ENCODE measurements around the gene RAPGEF3.

RAPGEF3 gene

DNA sequence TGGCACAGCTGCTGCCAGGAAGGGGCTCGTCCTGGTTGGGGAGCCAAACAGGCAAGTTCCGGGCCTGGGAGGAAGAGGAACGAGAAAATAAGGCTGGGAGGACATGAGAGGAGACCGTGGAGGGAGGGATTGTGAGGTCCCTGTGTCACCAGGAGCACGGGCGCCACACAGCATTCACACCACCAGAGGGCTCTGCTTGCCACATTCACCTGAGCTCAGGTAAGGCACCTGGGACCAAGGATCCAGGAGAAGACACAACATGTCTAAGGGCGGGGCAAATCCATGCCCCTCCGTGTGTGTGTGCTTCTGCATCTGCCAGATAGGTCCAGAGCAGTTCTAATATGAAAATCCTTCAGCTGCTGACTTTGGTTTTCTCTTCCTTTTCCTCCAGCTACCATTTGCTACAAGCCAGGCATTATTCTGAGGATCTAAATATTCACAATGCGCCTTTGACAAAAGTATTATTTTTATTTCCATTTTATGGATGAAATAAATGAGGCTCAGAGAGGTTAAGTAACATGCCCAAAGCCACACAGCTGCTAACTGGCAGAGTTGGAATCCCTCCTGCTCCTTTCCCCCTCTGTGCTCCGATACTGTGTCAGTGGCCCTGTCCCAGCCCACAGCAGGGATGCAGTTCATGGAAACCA is 14.6 kb downstream of the RAPGEF3 start:
- H3K36me3 ChIP-seq (ENCODE audit: insufficient read depth, insufficient read length, low read length), result no peaks in the 10 kb centered on the region
- TF ChIP-seq SUZ12 (IDR thresholded peaks at IDR 0.05; ENCODE audit: extremely low read depth, insufficient read depth, insufficient read length) (no peak), YY1 (IDR thresholded peaks at IDR 0.05; ENCODE audit: insufficient read depth, insufficient read length) (no peak), ZNF274 (IDR thresholded peaks at IDR 0.05; ENCODE audit: low read depth, low read length) (no peak)
- H3K4me1 ChIP-seq (ENCODE audit: insufficient read depth, insufficient read length), result peaks cover 20% of the 10 kb centered on the region
- H3K9ac ChIP-seq (ENCODE audit: insufficient read length, low read depth), result no peak overlapping the region
- H3K4me3 ChIP-seq (ENCODE audit: insufficient read length, low read depth), result no peak overlapping the region
- no peak for DNase-seq (ENCODE audit: low read depth, low spot score)
- no peaks in the 10 kb centered on the region for H3K9me3 ChIP-seq (ENCODE audit: insufficient read depth, low read length)
- peaks cover 3% of the 10 kb centered on the region for H3K27me3 ChIP-seq (ENCODE audit: insufficient read depth, insufficient read length)

DNA sequence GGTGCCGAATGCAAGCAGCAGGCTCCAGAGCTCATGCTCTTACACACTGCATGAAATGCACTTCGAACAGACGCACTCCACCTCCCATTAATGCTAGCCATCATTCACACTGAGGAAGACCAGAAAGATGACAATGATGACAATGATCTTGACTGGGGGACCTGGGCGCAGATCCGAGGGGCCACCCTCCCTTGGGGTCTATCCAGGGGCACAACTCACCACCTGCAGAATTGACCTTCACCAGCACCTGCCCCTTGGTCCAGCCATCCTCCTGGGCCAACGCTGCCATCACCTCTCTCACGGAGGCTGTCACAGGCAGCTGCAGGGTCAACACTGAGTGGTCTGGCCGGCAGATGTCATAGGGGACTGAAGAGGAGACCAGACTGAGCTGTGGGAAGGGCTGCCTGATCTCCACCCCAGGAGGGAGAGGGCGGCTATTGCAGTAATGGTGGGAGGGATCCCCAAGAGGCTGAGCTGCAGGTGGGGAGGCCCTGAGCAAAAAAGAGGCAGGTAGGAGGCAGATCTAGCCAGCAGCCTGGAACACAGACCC is 15.3 kb downstream of the RAPGEF3 start:
- no peak for DNase-seq (ENCODE audit: low read depth, low spot score)
- Histone ChIP-seq H3K36me3 (ENCODE audit: insufficient read depth, insufficient read length, low read length) (no peaks in the 10 kb centered on the region), H3K9me3 (ENCODE audit: insufficient read depth, low read length) (no peaks in the 10 kb centered on the region), H3K4me1 (ENCODE audit: insufficient read depth, insufficient read length) (peaks cover 20% of the 10 kb centered on the region), H3K27me3 (ENCODE audit: insufficient read depth, insufficient read length) (peaks cover 3% of the 10 kb centered on the region), H3K4me3 (ENCODE audit: insufficient read length, low read depth) (no peak overlapping the region), H3K9ac (ENCODE audit: insufficient read length, low read depth) (no peak overlapping the region)
- TF ChIP-seq YY1 (IDR thresholded peaks at IDR 0.05; ENCODE audit: insufficient read depth, insufficient read length) (no peak), SUZ12 (IDR thresholded peaks at IDR 0.05; ENCODE audit: extremely low read depth, insufficient read depth, insufficient read length) (no peak), ZNF274 (IDR thresholded peaks at IDR 0.05; ENCODE audit: low read depth, low read length) (no peak)

DNA sequence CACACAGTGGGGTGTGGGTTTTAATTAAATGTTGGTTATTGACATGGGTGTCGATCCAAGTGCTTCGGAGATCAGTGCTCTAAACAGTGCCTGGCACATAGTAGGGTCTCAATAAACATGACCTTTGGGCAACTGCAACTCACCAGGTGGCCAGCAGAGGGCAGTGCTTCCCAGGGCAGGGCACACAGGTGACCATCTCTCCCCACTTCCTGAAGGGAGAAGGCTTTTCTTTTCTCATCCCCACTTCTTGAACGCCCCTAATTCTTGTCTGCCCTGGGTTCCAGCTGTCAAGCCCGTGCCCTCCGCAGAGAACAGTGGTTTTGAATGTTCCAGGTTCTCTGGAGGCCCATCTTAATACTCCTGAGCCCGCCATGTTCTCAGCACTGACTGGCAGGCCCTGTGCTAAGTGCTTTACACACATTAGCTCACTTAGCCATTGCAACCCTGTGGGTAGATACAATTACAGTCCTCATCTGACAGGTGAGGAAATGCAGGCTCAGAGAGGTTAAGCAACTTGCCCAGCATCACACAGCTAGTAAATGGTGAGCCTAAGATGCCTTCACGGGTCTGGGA is 16.3 kb downstream of the RAPGEF3 start:
- DNase-seq (ENCODE audit: low read depth, low spot score), result peak; percentile 43
- no peaks in the 10 kb centered on the region for H3K9me3 ChIP-seq (ENCODE audit: insufficient read depth, low read length)
- H3K9ac ChIP-seq (ENCODE audit: insufficient read length, low read depth), result no peak overlapping the region
- no peaks in the 10 kb centered on the region for H3K36me3 ChIP-seq (ENCODE audit: insufficient read depth, insufficient read length, low read length)
- H3K4me3 ChIP-seq (ENCODE audit: insufficient read length, low read depth), result no peak overlapping the region
- H3K27me3 ChIP-seq (ENCODE audit: insufficient read depth, insufficient read length), result peaks cover 3% of the 10 kb centered on the region
- H3K4me1 ChIP-seq (ENCODE audit: insufficient read depth, insufficient read length), result peaks cover 20% of the 10 kb centered on the region
- TF ChIP-seq YY1 (IDR thresholded peaks at IDR 0.05; ENCODE audit: insufficient read depth, insufficient read length) (no peak), ZNF274 (IDR thresholded peaks at IDR 0.05; ENCODE audit: low read depth, low read length) (no peak), SUZ12 (IDR thresholded peaks at IDR 0.05; ENCODE audit: extremely low read depth, insufficient read depth, insufficient read length) (no peak)

DNA sequence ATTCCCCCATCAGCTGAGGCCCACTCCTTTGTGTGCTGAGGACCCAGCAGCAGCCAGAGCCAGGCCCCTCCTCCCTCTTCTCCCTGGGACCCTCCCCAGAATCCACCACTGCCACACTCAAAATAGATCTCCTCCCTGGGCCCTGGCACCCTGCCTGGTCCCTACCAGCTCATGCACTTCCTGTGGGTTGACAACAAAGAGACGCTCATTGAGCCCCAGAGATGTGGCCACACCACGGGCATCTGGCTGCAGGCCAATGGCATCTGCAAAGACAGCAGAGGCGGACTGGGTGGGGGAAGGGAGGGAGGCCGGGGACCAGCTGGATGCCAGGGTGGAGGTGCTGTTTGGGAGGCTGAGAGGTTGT is 17.4 kb downstream of the RAPGEF3 start:
- H3K9ac ChIP-seq (ENCODE audit: insufficient read length, low read depth), result no peak overlapping the region
- H3K27me3 ChIP-seq (ENCODE audit: insufficient read depth, insufficient read length), result peaks cover 3% of the 10 kb centered on the region
- TF ChIP-seq SUZ12 (IDR thresholded peaks at IDR 0.05; ENCODE audit: extremely low read depth, insufficient read depth, insufficient read length) (no peak), YY1 (IDR thresholded peaks at IDR 0.05; ENCODE audit: insufficient read depth, insufficient read length) (no peak), ZNF274 (IDR thresholded peaks at IDR 0.05; ENCODE audit: low read depth, low read length) (no peak)
- H3K36me3 ChIP-seq (ENCODE audit: insufficient read depth, insufficient read length, low read length), result no peaks in the 10 kb centered on the region
- no peak overlapping the region for H3K4me3 ChIP-seq (ENCODE audit: insufficient read length, low read depth)
- peaks cover 27% of the 10 kb centered on the region for H3K4me1 ChIP-seq (ENCODE audit: insufficient read depth, insufficient read length)
- DNase-seq (ENCODE audit: low read depth, low spot score), result no peak
- H3K9me3 ChIP-seq (ENCODE audit: insufficient read depth, low read length), result no peaks in the 10 kb centered on the region

DNA sequence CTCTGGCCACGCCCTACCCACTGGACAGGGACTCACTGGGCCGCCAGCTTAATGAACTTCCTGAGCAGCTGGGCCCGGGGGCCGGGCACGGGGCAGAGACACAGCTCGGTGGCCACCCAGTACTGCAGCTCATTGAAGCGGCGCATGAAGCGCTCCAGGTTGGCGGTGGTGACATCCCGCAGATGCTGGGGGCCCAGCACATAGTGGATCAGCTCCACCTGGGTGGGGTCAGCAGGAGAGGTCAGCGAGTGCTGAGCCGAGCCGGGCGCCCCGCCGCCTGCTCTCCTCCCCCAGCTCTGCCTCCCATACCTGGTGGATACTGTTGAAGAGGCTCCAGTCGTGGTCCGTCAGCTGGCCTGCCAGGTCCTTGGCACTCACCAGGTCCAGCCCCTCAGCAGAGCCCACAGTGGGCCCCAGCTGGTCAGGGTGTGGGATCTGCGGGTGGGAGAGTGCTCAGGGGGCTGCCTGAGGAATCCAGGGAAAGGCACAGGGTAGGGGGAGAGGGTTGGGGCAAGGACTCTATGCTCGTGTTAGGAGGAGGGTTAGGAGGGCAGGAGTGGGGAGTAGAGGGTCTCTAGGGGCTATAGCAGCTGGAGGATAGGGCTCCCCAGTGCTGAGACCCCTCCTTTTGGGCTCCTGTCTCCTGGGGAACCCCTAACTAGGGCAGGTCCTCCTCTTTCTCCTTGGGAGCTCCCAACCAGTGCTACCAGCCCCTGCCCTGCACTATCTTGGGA is 17.9 kb downstream of the RAPGEF3 start:
- H3K4me1 ChIP-seq (ENCODE audit: insufficient read depth, insufficient read length), result peaks cover 28% of the 10 kb centered on the region
- H3K4me3 ChIP-seq (ENCODE audit: insufficient read length, low read depth), result no peak overlapping the region
- no peak for DNase-seq (ENCODE audit: low read depth, low spot score)

DNA sequence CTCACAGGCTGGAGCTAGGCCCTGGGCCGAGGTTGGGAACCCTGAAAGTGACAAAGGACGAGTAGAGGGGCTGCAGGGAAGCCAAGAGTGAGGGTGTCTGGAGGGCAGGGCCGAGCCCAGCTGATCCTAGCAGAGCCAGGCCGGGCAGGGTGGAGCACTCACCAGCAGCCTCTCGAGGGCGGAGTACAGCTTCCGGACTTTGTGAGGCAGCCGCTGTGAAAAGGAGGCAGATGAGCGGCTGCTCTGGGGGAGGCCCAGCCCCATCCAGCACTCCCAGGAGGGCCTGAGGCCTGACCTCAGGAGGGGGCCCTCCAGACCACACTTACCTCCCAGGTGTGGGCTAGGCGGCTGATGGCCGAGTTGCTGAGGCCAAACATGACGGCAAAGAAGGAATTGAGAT is 18.7 kb downstream of the RAPGEF3 start:
- no peak overlapping the region for H3K9ac ChIP-seq (ENCODE audit: insufficient read length, low read depth)
- DNase-seq (ENCODE audit: low read depth, low spot score), result no peak

More for the DNA sequence above, 17.9 kb downstream of the RAPGEF3 start:
- TF ChIP-seq YY1 (IDR thresholded peaks at IDR 0.05; ENCODE audit: insufficient read depth, insufficient read length) (no peak), ZNF274 (IDR thresholded peaks at IDR 0.05; ENCODE audit: low read depth, low read length) (no peak), SUZ12 (IDR thresholded peaks at IDR 0.05; ENCODE audit: extremely low read depth, insufficient read depth, insufficient read length) (no peak)
- Histone ChIP-seq H3K36me3 (ENCODE audit: insufficient read depth, insufficient read length, low read length) (no peaks in the 10 kb centered on the region), H3K9me3 (ENCODE audit: insufficient read depth, low read length) (no peaks in the 10 kb centered on the region), H3K27me3 (ENCODE audit: insufficient read depth, insufficient read length) (peaks cover 3% of the 10 kb centered on the region), H3K9ac (ENCODE audit: insufficient read length, low read depth) (no peak overlapping the region)

DNA sequence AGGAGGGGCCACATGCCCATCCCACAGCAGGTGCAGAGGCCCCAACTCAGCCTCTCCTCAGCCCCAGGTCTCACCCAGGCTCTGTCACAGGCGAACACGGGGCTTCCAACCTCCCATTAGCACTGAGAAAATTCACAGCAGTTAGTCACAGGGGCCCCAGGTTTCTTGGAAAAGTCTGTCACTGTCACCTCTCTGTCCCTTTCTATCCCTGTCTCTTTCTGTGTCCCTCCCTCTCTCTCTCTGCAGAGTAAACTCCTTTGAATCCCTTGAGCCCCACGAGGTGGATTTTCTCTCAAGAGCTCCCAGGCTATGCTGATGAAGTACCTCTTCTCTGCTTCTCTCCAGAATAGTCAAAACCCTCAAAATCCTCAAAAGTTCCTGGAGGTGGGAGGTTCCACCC is 19.4 kb downstream of the RAPGEF3 start:
- H3K4me1 ChIP-seq (ENCODE audit: insufficient read depth, insufficient read length), result peaks cover 39% of the 10 kb centered on the region
- H3K4me3 ChIP-seq (ENCODE audit: insufficient read length, low read depth), result no peak overlapping the region
- no peak for DNase-seq (ENCODE audit: low read depth, low spot score)
- H3K27me3 ChIP-seq (ENCODE audit: insufficient read depth, insufficient read length), result peaks cover 3% of the 10 kb centered on the region
- TF ChIP-seq ZNF274 (IDR thresholded peaks at IDR 0.05; ENCODE audit: low read depth, low read length) (no peak), YY1 (IDR thresholded peaks at IDR 0.05; ENCODE audit: insufficient read depth, insufficient read length) (no peak), SUZ12 (IDR thresholded peaks at IDR 0.05; ENCODE audit: extremely low read depth, insufficient read depth, insufficient read length) (no peak)
- H3K9ac ChIP-seq (ENCODE audit: insufficient read length, low read depth), result no peak overlapping the region
- H3K9me3 ChIP-seq (ENCODE audit: insufficient read depth, low read length), result no peaks in the 10 kb centered on the region
- no peaks in the 10 kb centered on the region for H3K36me3 ChIP-seq (ENCODE audit: insufficient read depth, insufficient read length, low read length)

More for the DNA sequence above, 18.7 kb downstream of the RAPGEF3 start:
- Histone ChIP-seq H3K4me1 (ENCODE audit: insufficient read depth, insufficient read length) (peaks cover 36% of the 10 kb centered on the region), H3K36me3 (ENCODE audit: insufficient read depth, insufficient read length, low read length) (no peaks in the 10 kb centered on the region), H3K27me3 (ENCODE audit: insufficient read depth, insufficient read length) (peaks cover 3% of the 10 kb centered on the region), H3K4me3 (ENCODE audit: insufficient read length, low read depth) (no peak overlapping the region), H3K9me3 (ENCODE audit: insufficient read depth, low read length) (no peaks in the 10 kb centered on the region)
- TF ChIP-seq YY1 (IDR thresholded peaks at IDR 0.05; ENCODE audit: insufficient read depth, insufficient read length), result no peak
- no peak for TF ChIP-seq SUZ12 (IDR thresholded peaks at IDR 0.05; ENCODE audit: extremely low read depth, insufficient read depth, insufficient read length)
- no peak for TF ChIP-seq ZNF274 (IDR thresholded peaks at IDR 0.05; ENCODE audit: low read depth, low read length)
